ENCODE data around the gene CLCN7.
A peak's percentile ranks its signal among the peaks of the same experiment; 100 is the strongest.

CLCN7 gene

DNA sequence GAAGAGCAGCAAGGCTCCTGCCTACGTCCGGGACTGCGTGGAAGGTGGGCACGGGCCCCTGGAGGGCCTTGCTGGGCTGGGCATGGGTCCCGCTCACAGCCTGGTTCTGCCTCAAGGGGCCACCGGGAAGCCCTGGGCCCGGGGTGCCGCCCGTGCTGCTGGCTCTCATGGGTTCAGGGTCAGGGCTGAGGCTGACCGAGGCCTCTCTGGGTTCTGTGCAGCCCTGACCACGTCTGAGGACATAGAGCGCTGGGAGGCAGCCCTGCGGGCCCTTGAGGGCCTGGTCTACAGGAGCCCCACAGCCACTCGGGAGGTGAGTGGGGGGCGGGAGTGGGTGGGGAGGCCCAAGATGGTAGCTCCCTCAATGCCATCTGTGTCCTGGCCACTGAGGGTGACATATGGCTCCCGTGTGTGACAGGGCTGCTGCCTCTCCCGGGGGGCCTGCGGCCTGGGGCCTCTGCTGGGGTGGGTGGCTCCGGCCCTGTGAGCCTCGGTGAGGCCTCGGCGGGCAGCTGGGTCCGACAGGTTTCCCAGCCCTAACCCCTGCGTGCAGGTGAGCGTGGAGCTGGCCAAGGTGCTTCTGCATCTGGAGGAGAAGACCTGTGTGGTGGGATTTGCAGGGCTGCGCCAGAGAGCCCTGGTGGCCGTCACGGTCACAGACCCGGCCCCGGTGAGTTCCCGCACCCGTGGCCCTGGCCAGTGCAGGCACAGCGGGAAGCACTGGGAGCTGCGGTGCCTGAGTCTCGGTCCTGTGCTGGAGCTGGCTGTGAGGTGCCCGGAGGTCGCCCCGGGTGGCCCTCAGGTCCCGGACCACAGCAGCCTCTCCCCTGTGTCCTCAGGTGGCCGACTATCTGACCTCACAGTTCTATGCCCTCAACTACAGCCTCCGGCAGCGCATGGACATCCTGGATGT lies 27.5 kb upstream of the CLCN7 start:
- DNase-seq: no peak

DNA sequence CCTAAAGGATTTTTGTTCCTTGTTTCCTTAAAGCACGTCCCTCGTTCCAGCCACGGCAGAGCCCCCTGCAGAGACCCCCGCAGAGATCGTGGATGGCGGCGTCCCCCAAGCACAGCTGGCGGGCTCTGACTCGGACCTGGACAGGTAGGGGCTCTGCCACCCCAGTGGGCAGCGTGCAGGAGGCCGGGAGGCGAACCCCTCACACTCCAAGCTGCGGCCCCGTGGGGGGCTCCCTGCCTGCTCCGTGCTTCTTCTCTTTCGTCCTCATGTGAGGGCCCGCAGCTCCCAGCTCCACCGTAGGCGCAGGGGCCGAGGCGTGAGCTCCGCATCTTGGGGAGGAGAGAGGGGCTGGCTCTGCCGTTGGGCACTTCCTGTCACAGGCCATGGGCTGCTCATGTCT lies 26.8 kb upstream of the CLCN7 start:
- no peak for DNase-seq

DNA sequence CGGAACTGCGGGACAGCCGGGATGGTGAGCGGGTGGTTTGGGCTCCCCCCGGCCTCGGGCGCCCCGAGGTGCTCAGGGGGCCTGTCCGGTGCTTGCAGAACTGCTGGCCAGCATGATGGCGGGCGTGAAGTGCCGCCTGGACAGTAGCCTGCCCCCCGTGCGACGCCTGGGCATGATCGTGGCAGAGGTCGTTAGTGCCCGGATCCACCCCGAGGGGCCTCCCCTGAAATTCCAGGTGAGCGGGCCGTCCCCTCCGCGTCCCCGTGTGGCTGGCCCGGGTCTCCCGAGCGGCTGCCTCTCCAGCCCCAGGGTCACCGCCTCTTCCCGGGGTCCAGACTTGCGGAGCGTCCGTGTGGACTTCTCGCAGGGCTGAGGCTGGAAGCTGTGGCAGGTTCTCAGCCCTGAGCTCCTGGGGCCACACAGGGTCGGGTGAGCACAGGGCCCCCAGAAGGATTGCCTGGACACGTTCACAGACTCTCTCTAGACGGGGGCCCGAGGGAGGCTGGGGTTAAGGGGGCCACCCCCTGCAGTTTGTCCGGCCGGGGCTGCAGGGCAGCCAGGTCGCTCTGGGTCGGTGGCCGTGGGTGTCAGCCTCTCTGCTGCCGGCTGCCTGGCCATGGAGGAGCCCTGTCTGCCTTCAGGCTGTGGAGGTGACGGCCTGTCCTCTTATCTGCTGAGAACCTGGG lies 25.8 kb upstream of the CLCN7 start:
- no peak for DNase-seq

DNA sequence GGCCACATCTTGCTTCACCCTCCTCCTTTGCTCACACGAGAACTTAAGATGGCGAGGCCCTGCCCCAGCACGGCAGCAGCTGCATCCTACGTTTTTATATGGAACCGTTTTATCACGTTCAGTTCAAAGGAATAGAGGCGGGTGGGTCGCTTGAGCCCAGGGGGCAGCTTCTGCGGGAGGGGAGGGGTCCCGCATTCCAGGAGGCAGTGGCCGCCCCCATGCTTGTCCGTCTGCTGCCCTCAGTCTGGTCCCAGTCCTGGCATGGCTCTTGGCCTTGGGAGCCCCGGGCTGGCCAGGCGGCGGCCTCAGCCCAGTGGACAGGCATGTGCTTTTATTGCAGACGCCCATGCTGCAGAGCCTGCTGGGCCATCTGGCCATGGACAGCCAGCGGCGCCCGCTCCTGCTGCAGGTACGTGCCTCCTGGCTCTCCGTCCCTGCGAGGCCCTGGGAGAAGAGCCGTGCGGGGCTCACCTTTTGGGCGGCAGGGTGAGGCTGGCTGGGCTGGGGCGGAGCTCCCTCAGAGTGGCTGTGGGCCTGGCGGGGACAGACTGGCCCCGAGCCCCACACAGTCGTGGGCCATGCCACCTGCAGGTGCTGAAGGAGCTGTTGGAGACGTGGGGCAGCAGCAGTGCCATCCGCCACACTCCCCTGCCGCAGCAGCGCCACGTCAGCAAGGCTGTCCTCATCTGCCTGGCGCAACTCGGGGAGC lies 25.1 kb upstream of the CLCN7 start:
- no peak for DNase-seq

DNA sequence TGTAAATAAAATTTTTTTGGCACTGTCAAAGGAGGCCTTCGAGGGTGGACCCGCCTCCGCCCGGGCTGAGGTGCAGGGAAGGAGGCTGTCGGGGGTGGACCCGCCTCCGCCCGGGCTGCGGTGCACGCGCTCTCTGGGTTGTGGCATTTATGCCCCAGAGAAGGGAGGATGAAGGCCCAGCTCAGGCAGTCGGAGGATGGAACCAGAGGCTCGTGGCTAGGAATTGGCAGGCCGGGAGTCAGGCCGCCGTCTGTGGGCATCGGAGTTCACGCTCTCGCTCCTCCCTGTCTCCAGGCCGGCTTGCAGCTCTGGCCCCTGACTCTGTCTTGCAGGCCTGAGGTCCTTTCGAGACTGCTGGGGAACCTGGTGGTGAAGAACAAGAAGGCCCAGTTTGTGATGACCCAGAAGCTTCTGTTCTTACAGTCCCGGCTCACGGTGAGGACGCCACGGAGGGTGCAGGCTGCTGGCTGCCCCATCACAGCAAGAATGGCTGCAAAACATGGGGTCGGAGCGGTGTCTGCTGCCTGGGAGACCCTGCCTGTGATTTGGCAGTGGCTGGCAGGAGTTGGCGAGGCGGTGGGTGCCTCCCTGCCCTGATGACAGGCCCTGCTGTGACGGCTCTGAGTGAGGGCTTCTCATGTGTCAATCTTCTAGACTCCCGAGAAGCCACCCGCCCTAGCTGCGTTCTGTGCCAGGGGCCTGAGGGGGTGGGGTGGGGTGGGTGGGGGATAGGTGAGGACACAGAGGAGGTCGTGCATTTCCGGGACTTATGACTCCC lies 24.3 kb upstream of the CLCN7 start:
- DNase-seq: no peak

DNA sequence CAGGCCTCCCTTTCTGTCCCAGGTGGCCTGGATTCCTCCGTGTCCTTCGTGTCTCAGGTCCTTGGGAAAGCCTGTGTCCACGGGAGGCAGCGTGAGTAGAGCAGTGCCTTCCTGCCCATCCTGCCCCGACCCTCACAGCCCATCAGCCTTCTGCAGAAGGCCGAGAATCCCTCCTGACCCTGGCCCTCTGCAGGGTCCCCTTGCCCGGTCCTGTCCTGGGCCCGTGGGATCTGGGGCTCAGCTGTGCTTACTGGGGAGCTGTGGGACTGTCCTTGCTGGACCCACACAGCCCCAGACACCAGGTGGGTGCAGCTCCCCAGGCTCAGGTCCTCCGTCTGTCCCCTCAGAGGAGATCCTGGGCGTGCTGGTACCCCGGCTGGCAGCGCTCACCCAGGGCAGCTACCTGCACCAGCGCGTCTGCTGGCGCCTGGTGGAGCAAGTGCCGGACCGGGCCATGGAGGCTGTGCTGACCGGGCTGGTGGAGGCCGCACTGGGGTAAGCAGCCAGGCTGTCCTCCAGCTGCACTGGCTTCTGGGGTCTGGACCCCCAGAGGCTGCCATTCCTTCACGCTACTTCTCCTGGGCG lies 22.3 kb upstream of the CLCN7 start:
- DNase-seq: peak; percentile 57

DNA sequence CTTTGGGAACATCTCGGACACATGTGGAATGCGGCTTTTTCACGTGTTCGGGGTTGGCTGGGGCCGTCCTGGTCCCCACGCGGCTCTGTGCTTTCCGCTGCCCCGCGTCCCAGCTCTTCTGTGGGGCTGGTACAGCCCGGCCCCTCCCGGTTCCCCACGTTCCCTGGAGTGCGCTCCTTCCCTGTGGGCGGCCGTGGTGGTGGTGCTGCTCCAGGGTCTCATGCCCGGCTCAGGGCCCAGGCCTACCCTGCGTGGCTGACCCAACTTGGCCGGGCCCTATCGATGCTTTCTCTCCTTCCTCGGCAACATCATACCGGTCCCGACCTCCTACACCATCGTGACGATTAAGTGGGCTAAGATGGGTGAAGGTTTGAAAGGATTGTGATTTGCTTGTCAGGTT lies 21.6 kb upstream of the CLCN7 start:
- DNase-seq: peak; percentile 60

DNA sequence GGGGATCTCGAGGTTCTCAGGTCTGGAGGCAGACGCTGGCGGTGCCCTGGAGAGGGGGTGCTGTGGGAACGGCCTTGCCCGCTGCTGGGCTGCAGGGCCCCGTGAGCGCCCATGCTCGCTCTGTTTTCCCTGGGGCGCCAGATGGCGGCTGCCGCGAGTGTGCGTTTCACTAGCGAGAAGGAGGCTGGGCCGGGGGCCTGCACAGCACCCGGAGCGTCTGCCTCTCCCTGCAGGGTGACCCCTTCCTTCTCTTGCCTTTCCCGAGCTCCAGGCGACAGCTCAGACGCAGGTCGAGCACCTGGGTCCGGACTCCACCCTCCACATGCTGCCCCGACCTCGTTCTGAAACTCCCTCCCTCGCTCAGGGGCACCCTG lies 21.0 kb upstream of the CLCN7 start:
- no peak for DNase-seq

DNA sequence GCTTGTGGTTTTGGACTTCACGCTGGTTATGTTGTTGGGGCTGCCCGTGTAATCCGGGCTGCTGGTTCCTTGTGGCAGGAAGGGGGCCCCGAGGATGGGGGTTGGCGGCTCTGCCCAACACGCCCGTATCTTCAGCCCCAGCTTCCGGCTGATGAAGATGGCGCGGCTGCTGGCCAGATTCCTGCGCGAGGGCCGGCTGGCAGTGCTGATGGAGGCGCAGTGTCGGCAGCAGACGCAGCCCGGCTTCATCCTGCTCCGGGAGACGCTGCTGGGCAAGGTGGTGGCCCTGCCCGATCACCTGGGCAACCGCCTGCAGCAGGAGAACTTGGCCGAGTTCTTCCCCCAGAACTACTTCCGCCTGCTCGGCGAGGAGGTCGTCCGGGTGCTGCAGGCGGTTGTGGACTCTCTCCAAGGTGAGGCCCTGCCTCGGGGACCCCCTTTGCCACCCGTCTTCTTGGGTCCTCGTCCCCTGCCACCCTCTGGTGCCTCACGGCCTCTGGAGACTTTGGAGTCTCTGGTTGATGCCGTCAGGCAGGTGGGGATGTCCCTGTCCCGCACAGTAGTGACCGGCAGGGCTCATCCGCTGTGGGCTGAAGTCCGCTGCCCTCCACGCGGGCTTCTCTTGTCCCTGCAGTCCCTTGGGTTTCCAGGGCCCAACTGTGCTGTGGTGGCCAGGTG lies 20.5 kb upstream of the CLCN7 start:
- no peak for DNase-seq

DNA sequence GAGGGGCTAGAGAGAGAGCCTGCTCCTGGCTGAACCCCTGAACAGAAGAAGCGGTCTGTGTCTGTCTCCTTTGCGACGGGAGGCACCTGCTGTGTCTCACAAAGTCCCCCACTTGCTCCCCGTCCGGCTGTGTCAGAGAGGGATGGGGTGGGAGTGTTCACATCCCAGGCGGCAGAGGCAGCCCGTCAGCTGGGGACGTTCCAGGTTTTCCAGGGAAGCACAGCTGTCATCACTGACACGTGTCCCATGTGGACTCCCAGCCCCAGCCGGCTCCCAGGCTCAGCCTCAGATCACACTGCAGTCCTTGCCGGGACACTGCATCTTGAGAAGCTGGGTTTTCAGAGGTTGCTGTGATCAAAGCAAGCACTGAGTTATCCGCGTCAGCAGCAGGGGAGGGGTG lies 19.9 kb upstream of the CLCN7 start:
- peak; percentile 62 for DNase-seq

DNA sequence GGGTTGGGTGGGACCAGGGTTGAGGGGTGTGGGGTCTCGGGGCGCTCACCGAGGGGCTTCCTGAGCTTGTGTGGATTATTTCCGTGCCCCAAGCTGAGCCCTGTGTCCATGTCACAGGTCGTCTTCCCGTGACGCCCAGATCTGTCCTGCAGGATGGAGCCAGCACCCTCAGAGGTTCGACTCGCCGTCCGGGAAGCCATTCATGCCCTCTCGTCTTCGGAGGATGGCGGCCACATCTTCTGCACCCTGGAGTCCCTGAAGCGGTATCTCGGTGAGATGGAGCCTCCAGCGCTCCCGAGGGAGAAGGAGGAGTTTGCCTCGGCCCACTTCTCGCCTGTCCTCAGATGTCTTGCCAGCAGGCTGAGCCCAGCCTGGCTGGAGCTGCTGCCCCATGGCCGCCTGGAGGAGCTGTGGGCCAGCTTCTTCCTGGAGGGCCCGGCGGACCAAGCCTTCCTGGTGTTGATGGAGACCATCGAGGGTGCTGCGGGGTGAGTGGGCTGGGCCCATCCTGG lies 19.4 kb upstream of the CLCN7 start:
- peak; percentile 60 for DNase-seq

DNA sequence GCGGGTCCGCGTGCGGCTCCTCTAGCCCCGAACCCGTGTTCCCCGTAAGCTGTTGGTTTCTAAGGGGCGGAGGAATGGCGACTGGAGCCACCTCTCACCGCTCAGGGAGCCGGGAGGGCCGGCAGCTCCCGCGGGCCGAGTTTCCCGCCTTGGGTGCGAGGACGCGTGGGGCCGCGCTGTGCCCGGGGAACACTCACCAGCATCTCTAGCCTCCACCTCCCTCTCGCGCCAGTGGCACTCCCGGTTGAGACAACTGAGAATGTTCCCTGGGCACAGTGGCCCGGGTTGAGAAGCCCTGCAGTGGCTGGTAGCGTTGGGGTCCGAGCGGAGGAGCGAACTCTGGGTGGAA lies 18.9 kb upstream of the CLCN7 start:
- DNase-seq: no peak

DNA sequence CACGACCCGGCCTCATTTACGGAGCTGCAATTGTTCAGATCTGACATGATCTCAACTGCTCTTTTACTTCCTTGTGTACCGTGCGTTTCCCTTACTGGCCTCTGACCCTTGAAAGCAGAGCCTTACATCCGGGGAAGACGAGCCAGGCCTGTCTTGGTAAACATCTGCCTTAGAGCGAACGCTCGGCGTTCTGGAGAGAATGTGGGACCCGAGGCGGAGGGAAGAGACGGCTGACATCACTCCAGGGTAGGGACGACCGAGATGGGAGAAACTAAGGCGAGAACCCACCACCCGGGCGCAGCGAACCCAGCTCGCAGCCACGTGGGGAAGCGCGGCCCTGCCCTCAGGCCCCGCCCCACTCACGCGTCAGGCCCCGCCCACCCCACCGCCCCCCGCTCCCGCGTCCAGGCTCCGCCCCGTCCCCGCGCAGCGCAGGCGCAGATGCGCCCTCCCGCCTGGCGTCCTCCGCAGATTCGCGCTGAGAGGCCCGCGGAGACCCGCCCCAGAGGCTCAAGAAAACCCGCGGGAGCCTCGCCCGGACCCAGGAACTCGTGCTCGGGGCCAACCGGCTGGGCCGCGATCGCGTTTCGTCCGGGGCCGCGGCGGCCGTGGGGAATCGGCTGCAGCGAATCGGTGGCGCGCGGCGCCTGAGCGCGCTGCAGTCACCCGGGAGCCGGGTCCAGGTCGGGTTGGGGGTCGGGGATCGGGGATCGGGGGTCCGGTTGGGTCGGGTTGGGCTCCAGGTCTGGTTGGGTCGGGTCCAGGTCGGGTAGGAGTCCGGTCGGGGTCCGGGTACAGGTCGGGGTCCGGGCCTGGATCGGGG lies 18.3 kb upstream of the CLCN7 start, which contains the start of gene TELO2:
TELO2 (plus strand) TSS at position 438 of the 823 bp plus-strand sequence. CDS start 922 bp downstream, outside the sequence.
- DNase-seq: peak; percentile 95

DNA sequence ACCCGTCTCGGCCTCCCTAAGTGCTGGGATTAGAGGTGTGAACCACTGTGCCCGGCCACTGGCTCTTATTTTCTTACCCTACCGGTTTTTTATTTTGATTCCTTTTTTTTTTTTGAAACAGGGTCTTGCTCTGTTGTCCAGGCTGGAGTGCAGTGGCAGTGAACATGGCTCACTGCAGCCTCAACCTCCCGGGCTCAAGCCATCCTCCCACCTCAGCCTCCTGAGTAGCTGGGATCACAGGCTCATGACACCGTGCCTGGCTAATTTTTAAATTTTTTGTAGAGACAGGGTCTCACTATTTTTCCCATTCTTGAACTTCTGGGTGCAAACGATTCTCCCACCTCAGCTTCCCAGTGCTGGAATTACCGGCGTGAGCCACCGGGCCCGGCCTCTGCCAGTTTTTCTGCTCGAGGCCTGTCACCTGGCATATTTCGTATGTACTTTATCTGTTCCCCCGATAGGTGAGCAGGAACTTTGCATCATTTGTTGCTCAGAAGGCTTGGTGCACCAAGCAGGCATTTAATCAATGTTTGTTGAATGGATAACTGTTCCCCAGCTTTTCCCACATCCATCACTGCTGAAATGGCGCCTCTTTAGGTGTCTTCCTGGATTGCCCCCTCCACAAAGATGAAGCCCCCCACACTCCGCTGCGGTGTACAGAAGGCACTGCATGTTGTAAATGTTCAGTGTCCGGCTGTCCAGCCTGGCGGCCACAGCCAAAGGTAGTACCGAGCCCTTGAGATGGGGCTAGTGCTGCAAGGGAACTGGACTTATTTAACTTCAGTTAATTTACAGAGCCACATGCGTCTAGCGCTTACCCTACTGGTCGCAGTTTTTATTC lies 17.5 kb upstream of the CLCN7 start:
- DNase-seq: no peak

DNA sequence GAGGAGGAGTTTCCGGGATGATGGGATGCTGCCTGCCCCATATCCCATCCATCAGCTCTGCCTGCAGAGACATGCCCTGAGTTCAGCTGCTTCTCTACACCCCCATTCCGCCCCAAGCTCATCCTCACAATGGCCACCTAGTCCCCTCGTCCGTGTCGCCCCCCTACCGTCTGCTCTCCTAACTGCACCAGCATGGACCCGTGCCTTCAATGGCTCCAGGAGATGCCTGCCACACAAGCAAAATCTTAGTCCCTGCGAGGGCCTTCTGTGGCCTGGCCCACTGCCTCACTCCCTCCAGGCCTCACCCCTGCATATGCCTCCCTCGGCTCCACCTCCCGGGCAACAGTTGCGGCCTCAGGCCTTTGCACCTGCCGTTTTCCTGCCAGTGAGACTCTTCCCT lies 16.5 kb upstream of the CLCN7 start:
- no peak for DNase-seq

DNA sequence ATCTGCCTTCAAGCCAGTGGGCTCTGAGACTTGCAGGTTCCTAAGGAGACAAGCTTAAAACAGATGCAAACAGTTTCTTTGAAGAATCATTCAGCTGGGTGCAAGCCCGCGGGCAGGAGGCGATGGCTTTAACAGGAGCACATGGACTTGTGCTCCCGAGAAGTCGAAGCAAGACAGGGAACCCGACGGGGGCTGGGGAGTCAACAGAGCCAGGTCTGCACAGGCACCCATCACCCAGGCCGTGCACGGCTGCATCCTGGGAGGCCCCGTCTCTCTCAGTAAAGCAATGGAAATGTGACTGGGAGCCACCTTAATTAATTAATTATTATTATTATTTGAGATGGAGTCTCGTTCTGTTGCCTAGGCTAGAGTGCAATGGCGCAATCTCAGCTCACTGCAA lies 14.2 kb upstream of the CLCN7 start:
- DNase-seq: no peak

DNA sequence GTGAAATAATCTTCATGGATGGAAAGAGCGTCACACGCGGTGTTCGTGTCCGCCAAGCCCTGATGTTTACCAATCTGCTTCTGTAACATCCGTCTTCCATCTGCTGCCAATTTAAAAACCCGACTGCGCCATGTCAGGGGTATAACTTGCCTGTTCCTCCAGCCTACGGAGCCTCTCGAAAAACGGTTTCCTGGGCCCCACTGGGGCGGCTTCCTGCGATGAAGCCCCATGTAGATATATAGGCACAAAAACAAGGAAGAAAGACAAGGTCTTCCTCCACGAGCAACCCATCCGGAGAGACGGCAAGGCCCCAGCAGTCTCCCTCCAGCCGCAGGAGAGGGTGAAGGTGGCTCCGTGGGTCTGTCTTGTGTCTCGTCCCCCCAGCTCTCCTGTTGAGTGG lies 13.8 kb upstream of the CLCN7 start, which contains the start of gene PTX4:
PTX4 (minus strand) TSS at position 326 of the 400 bp plus-strand sequence; CDS start at position 291, 35 bp downstream.
- no peak for DNase-seq

DNA sequence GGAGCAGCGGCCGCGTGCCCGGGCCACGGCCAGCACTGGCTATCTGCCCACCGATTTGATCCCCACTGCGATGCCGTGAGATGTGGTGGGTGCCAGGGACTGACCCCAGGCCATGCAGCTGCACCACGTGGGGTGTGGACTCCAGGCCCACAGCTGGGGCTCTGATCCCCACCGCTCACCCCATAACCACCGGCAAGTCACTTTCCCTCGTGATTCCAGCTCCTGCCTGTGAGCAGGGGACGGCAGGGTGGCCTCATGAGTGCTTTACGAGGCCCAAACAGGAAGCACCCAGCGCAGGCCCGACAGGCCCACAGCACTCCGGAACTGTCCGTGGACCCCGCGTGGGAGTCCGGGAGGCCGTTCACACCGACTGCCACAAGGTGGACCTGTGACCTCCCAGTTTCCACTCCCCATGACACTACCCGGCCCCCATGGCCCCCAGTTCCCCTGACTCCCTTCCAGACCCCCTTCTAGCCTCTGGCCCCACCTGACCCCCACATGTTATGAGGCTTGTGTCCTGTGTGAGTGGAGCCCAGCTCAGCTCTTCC lies 13.3 kb upstream of the CLCN7 start:
- no peak for DNase-seq

DNA sequence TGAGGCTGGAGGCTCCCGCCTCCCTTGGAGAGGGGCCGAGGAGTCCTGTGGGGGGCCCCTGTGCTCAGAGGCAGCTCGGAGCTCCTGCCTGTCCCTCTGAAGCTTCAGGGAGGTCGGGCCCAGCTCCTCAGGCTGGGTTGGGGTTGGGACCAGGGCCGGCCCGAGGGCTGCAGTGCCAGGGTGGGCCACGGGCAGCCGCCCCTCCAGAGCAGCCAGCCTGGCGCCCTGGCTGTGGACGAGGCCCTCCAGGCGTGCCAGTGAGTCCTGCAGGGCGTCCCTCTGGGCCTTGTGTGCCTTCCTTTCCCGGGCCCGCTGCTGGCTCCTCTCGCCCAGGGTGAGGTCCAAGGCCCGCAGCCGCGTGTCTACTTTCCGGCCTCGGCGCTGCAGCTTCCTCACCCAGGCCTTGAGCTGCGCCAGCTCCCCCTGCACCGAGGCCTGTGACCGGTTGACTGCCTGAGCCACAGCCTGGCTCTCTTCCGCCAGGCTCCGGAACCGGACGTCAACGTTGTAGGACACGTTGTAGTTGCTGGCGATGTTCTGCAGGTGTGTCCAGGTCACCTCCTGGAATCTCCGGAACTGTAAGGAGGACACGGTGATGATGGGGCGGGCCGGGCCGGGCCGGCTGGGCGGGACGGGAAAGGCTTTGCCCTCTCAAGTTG lies 12.7 kb upstream of the CLCN7 start:
- DNase-seq: peak; percentile 60
